GM12878 (cell line): ENCODE results near the gene TMC8. TPM values are rescaled to one million over a fixed set of nuclear protein-coding genes. Genes with fewer than 3 reads are reported as not detected.
A peak's percentile ranks its signal among the peaks of the same experiment; 100 is the strongest.

Experiments
- BHLHE40 ChIP-seq, 2 experiments: fragments of 450-650 bp in 1 of 2; IDR thresholded peaks; 2 replicates each; pipeline ENCODE4 v1.6.1; 2011 to 2017; ENCODE audit warnings: low read depth in 2 of 2, borderline replicate concordance in 1 of 2, improper control_type of control experiment in 1 of 2, low read length in 1 of 2, mild to moderate bottlenecking in 1 of 2
- FOXM1 ChIP-seq: IDR thresholded peaks from 2 replicates; pipeline ENCODE4 v1.6.1; 2012; ENCODE audit warnings: low read depth, mild to moderate bottlenecking, inconsistent platforms, low read length, moderate library complexity
- HDAC2 ChIP-seq: fragments of 200-600 bp; sonication (generic); IDR thresholded peaks from 2 replicates; pipeline ENCODE4 v1.6.1; 2017
- IRF5 ChIP-seq: fragments of 450-650 bp; IDR thresholded peaks from 2 replicates; pipeline ENCODE4 v1.6.1; 2017; ENCODE audit warnings: borderline replicate concordance
- NFXL1 ChIP-seq: fragments of 450-650 bp; IDR thresholded peaks from 2 replicates; pipeline ENCODE4 v1.6.1; 2017; ENCODE audit warnings: antibody characterized with exemption, mild to moderate bottlenecking, borderline replicate concordance
- NRF1 ChIP-seq: conservative IDR thresholded peaks from 2 replicates; pipeline ENCODE4 v1.6.1; 2011; ENCODE audit warnings: mild to moderate bottlenecking, low read depth, low read length, improper control_type of control experiment
- POLR2AphosphoS5 ChIP-seq: IDR thresholded peaks from 2 replicates; pipeline ENCODE4 v1.6.1; 2011; ENCODE audit warnings: mild to moderate bottlenecking, low read length, inconsistent platforms
- RAD21 ChIP-seq: IDR thresholded peaks from 2 replicates; pipeline ENCODE4 v1.6.1; 2011; ENCODE audit warnings: mild to moderate bottlenecking, low read depth, low read length, moderate library complexity; ENCODE audit not compliant: insufficient read depth
- SIX5 ChIP-seq: IDR thresholded peaks from 2 replicates; pipeline ENCODE4 v1.6.1; 2011; ENCODE audit warnings: mild to moderate bottlenecking, low read depth, low read length, moderate library complexity; ENCODE audit not compliant: severe bottlenecking
- SMAD1 ChIP-seq: fragments of 450-650 bp; IDR thresholded peaks from 2 replicates; pipeline ENCODE4 v1.6.1; 2018; ENCODE audit warnings: mild to moderate bottlenecking, low read depth; ENCODE audit not compliant: partially characterized antibody
- YBX1 ChIP-seq: fragments of 450-650 bp; IDR thresholded peaks from 2 replicates; pipeline ENCODE4 v1.6.1; 2016; ENCODE audit warnings: antibody characterized with exemption
- ZBTB4 ChIP-seq: fragments of 450-650 bp; formaldehyde crosslinking; IDR thresholded peaks from 2 replicates; pipeline ENCODE4 v1.4.0; 2022; ENCODE audit warnings: mild to moderate bottlenecking, moderate library complexity
- ZBTB40 ChIP-seq: fragments of 450-650 bp; IDR thresholded peaks from 2 replicates; pipeline ENCODE4 v1.6.1; 2016; ENCODE audit warnings: mild to moderate bottlenecking, moderate library complexity, borderline replicate concordance
- ZNF384 ChIP-seq: IDR thresholded peaks from 2 replicates; pipeline ENCODE4 v1.6.1; 2012; ENCODE audit warnings: low read depth, mild to moderate bottlenecking, low read length, improper control_type of control experiment, borderline replicate concordance
- polyA plus RNA-seq, 11 experiments: library from polyadenylated mRNA; depleted of rRNA in 4 of 11; unstranded in 6 of 11; stranded (reverse) in 5 of 11; fragments of >200 nt; fragmentation: Nextera tagmentation in 4 of 11; fragmentation: Illumina TruSeq in 1 of 11; extraction: Ambion mirVana in 4 of 11; extraction: Trizol in 1 of 11; gene quantifications; 1 replicate in 1 of 11; 2 replicates in 10 of 11; pipeline versions ENCODE4 v1.2.1 to v1.2.3, GENCODE V29; 2011 to 2016; ENCODE audit warnings: inconsistent platforms in 2 of 11, missing spikeins in 2 of 11, low read depth in 1 of 11
- total RNA-seq, 4 experiments: library from RNA; depleted of rRNA in 3 of 4; stranded (reverse); fragments of >200 nt in 3 of 4; fragmentation: Illumina TruSeq in 1 of 4; extraction: Trizol in 1 of 4; gene quantifications; 2 replicates each; pipeline versions ENCODE4 v1.2.1 to v1.2.3, GENCODE V29; 2013 to 2021
- TF ChIP-seq, protein P1 (sequence below): IDR thresholded peaks from 2 replicates; pipeline ENCODE4 v1.6.1; 2011; ENCODE audit warnings: low read depth, low read length, improper control_type of control experiment, borderline replicate concordance
- TF ChIP-seq, protein P2 (sequence below): fragments of 150-350 bp; IDR thresholded peaks from 2 replicates; pipeline ENCODE4 v1.6.1; 2014; ENCODE audit warnings: mild to moderate bottlenecking, low read depth, low read length

The TMC8 gene
- total and polyA plus RNA-seq, 10 of the 15 experiments (the other 5 are each of a cell fraction or from before 2014, with no cell fraction given) = 2.7 to 128 (median 40.0) TPM

- TF ChIP-seq ZBTB4 (CRISPR knock-in tag) = no peak
- no peak for TF ChIP-seq NFXL1
- TF ChIP-seq RAD21 = peak; percentile 75
- TF ChIP-seq, protein P1, sequence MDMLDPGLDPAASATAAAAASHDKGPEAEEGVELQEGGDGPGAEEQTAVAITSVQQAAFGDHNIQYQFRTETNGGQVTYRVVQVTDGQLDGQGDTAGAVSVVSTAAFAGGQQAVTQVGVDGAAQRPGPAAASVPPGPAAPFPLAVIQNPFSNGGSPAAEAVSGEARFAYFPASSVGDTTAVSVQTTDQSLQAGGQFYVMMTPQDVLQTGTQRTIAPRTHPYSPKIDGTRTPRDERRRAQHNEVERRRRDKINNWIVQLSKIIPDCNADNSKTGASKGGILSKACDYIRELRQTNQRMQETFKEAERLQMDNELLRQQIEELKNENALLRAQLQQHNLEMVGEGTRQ = no peak; the same call in 1 of the 2 replicates
- TF ChIP-seq ZBTB40 = no peak
- TF ChIP-seq HDAC2 = no peak
- no peak for TF ChIP-seq YBX1
- TF ChIP-seq FOXM1 = no peak
- no peak for TF ChIP-seq NRF1
- no peak for TF ChIP-seq ZNF384
- TF ChIP-seq BHLHE40 (IDR thresholded peaks at IDR 0.05; ENCODE audit: borderline replicate concordance in 1 of 2, low read depth in 2 of 2, low read length in 1 of 2) = peak; percentile 83 to 90; a peak in 3 of 4 replicates
- TF ChIP-seq POLR2AphosphoS5 = peak; percentile 57; the same call in 1 of the 2 replicates
- TF ChIP-seq, protein P2, sequence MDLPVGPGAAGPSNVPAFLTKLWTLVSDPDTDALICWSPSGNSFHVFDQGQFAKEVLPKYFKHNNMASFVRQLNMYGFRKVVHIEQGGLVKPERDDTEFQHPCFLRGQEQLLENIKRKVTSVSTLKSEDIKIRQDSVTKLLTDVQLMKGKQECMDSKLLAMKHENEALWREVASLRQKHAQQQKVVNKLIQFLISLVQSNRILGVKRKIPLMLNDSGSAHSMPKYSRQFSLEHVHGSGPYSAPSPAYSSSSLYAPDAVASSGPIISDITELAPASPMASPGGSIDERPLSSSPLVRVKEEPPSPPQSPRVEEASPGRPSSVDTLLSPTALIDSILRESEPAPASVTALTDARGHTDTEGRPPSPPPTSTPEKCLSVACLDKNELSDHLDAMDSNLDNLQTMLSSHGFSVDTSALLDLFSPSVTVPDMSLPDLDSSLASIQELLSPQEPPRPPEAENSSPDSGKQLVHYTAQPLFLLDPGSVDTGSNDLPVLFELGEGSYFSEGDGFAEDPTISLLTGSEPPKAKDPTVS = no peak
- TF ChIP-seq SIX5 = no peak
- peak; percentile 77 for TF ChIP-seq SMAD1
- TF ChIP-seq IRF5 = no peak
Observed at GRCh38 chr17:78133971-78134898, 3.7 kb downstream of the TMC8 start (continued).
